Endodermal cell (in vitro differentiated cells): ENCODE measurements around the gene TIGIT. TPM values are rescaled to one million over a fixed set of nuclear protein-coding genes. Genes with fewer than 3 reads are reported as not detected.

ENCODE experiments used
- DNase-seq: peaks from one replicate; pipeline ENCODE4 v3.0.0-alpha.2; 2017
- H3K27ac ChIP-seq: 2 replicates; pipeline ENCODE4 v1.5.1; 2013; ENCODE audit warnings: mild to moderate bottlenecking, low read depth, low read length, moderate library complexity
- H3K27me3 ChIP-seq: 2 replicates; pipeline ENCODE4 v1.6.1; 2013; ENCODE audit warnings: mild to moderate bottlenecking, low read length, moderate library complexity; ENCODE audit not compliant: insufficient read depth, control insufficient read depth, poor library complexity, severe bottlenecking
- H3K36me3 ChIP-seq: 2 replicates; pipeline ENCODE4 v1.7.0; 2013; ENCODE audit warnings: mild to moderate bottlenecking, low read length, moderate library complexity; ENCODE audit not compliant: control insufficient read depth, insufficient read depth
- H3K4me1 ChIP-seq: one replicate; pipeline ENCODE4 v1.7.0; 2013; ENCODE audit warnings: low read length; ENCODE audit not compliant: control insufficient read depth, insufficient read depth
- H3K4me3 ChIP-seq: 2 replicates; pipeline ENCODE4 v1.5.1; 2013; ENCODE audit warnings: mild to moderate bottlenecking, low read length, moderate library complexity
- H3K9ac ChIP-seq: 2 replicates; pipeline ENCODE4 v1.6.1; 2013; ENCODE audit warnings: mild to moderate bottlenecking, low read length, moderate library complexity; ENCODE audit not compliant: poor library complexity, severe bottlenecking; ENCODE audit errors: extremely low read depth
- H3K9me3 ChIP-seq: 2 replicates; pipeline ENCODE4 v1.6.1; 2013; ENCODE audit warnings: mild to moderate bottlenecking, low read length, moderate library complexity; ENCODE audit not compliant: control insufficient read depth
- H3K27ac Mint-ChIP-seq: 2 replicates; pipeline ENCODE4 v1.8.0; 2020; ENCODE audit warnings: mixed read lengths
- H3K27me3 Mint-ChIP-seq: 2 replicates; pipeline ENCODE4 v1.8.0; 2021; ENCODE audit warnings: mild to moderate bottlenecking, mixed read lengths; ENCODE audit not compliant: insufficient read depth
- H3K36me3 Mint-ChIP-seq: 2 replicates; pipeline ENCODE4 v1.8.0; 2020; ENCODE audit warnings: low read depth, mixed read lengths
- H3K4me1 Mint-ChIP-seq: 2 replicates; pipeline ENCODE4 v1.8.0; 2020; ENCODE audit warnings: mixed read lengths
- H3K4me3 Mint-ChIP-seq: 2 replicates; pipeline ENCODE4 v1.8.0; 2020; ENCODE audit warnings: mild to moderate bottlenecking, moderate library complexity, mixed read lengths
- H3K9me3 Mint-ChIP-seq: 2 replicates; pipeline ENCODE4 v1.8.0; 2020; ENCODE audit warnings: mild to moderate bottlenecking, mixed read lengths
- CTCF ChIP-seq: fragments of 200-600 bp; sonication (generic); conservative IDR thresholded peaks from 2 replicates; pipeline ENCODE4 v1.5.0; 2021; ENCODE audit warnings: antibody characterized with exemption, mild to moderate bottlenecking
- WGBS, 2 experiments: methylation state at CpG; one replicate each; pipeline versions ENCODE4 v1.1.5 to v1.1.7; 2013; ENCODE audit warnings: missing lambda C conversion rate in 2 of 2, mixed read lengths in 1 of 2; ENCODE audit not compliant: insufficient coverage in 1 of 2, insufficient read length in 1 of 2; 5-methylcytosine and 5-hydroxymethylcytosine counted together
- total RNA-seq, 2 donors: library from RNA; stranded (reverse); fragmentation: NEBNext Ultra II Directional in 1 of 2; extraction: Animal tissue kit (Norgen Biotek cat#: 25700) in 1 of 2; gene quantifications; 2 replicates in 1 of 2; 3 replicates in 1 of 2; pipeline ENCODE4 v1.2.1, GENCODE V29; 2021

TIGIT gene
- total RNA-seq, 2 donors from 2014 or later, result not detected

- Histone ChIP-seq H3K9ac (no peak overlapping the region), H3K36me3 (no peaks in the 10 kb centered on the region), H3K9me3 (no peaks in the 10 kb centered on the region), H3K4me1 (no peaks in the 10 kb centered on the region), H3K27ac (peak overlapping the region; percentile 80), H3K4me3 (no peak overlapping the region), H3K27me3 (no peaks in the 10 kb centered on the region)
- H3K36me3 Mint-ChIP-seq, result no peaks in the 10 kb centered on the region
- H3K9me3 Mint-ChIP-seq, result no peaks in the 10 kb centered on the region
- H3K4me1 Mint-ChIP-seq, result peaks cover 3% of the 10 kb centered on the region
- DNase-seq, result peak; percentile 61
- WGBS, 2 experiments, result 63 to 83% methylated on average over 1 of the region's 1 CpG
- no peak overlapping the region for H3K4me3 Mint-ChIP-seq
- TF ChIP-seq CTCF, result no peak
- H3K27ac Mint-ChIP-seq, result no peak overlapping the region
- no peaks in the 10 kb centered on the region for H3K27me3 Mint-ChIP-seq
Measured at GRCh38 chr3:114356525-114356924, 62.7 kb downstream of the TIGIT start.

Other genes starting within 250 kb of the TIGIT start
- gene CCDC191, start 237.5 kb upstream of the TIGIT start, total RNA-seq, result 1 to 10 TPM; 4.4 to 6.1 TPM
- gene QTRT2, start 237.3 kb upstream of the TIGIT start, total RNA-seq, result 10 to 100 TPM; 33.0 to 37.7 TPM
- gene DRD3, start 115.0 kb upstream of the TIGIT start, total RNA-seq, result not detected
- gene ZNF80, start 56.5 kb upstream of the TIGIT start, total RNA-seq, result not detected